ENCODE results near the gene C5. TPM values are rescaled to one million over a fixed set of nuclear protein-coding genes. Genes with fewer than 3 reads are reported as not detected.
A peak's percentile ranks its signal among the peaks of the same experiment; 100 is the strongest.

C5 gene
- total RNA-seq, 4 donors from 2014 or later: 2.0 to 14.9 (median 4.3) TPM

DNA sequence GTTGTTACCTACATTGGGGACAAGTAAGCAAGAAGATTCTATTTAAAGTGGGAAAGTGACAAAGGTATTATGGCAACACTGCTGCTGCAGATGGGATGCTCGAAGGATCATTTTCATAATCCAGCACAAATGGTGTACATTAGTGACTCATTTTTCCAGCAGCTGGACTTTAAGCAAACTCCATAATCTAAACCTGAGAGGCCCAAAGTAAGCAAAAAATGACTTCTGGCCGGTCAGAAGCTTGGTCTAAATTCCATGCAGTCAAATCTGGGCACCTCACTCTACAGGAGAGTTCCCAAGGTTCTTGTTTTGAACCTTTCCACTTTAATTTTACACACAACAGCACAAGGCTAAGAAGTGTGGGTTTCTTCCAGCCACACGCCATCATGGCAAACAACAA, 79.8 kb downstream of the C5 start:
- 76 to 79% methylated on average over 3 of the region's 3 CpGs for WGBS, 2 donors
- H3K4me3 ChIP-seq (ENCODE audit: low read depth, poor library complexity, severe bottlenecking): no peak overlapping the region
- no peak for TF ChIP-seq CTCF (IDR thresholded peaks at IDR 0.05)
- no peak for TF ChIP-seq POLR2A (IDR thresholded peaks at IDR 0.05)
- intact Hi-C loops (cut with DNase I; ENCODE audit: low total_unique reads): no loop called here
- DNase-seq (ENCODE audit: low spot score in 2 of 2): no peak

GRCh38 chr9:120966013-120966369, 84.1 kb downstream of the C5 start:
- intact Hi-C loops (cut with DNase I; ENCODE audit: low total_unique reads): no loop called here
- TF ChIP-seq CTCF (IDR thresholded peaks at IDR 0.05): no peak
- TF ChIP-seq POLR2A (IDR thresholded peaks at IDR 0.05): no peak
- no peak overlapping the region for H3K4me3 ChIP-seq (ENCODE audit: low read depth, poor library complexity, severe bottlenecking)
- DNase-seq (ENCODE audit: low spot score in 2 of 2): no peak
- 63 to 69% methylated on average over 3 of the region's 3 CpGs for WGBS, 2 donors

- peak in 1 of 2 donors; percentile 26 for DNase-seq (ENCODE audit: low spot score in 2 of 2)
- TF ChIP-seq CTCF (IDR thresholded peaks at IDR 0.05) (no peak), POLR2A (IDR thresholded peaks at IDR 0.05) (no peak)
- no peak overlapping the region for H3K4me3 ChIP-seq (ENCODE audit: low read depth, poor library complexity, severe bottlenecking)
- WGBS, 2 donors: 68 to 78% methylated on average over 4 of the region's 4 CpGs
- intact Hi-C loops (cut with DNase I; ENCODE audit: low total_unique reads): no loop called here
These were observed 84.6 kb downstream of the C5 start for GRCh38 chr9:120965344-120966012.

- 96% methylated on average over 3 of the region's 3 CpGs for WGBS, 2 donors
These were observed 88.1 kb downstream of the C5 start for GRCh38 chr9:120961936-120962335.

GRCh38 chr9:120960001-120960400, 90.1 kb downstream of the C5 start:
- TF ChIP-seq CTCF (IDR thresholded peaks at IDR 0.05): no peak
- TF ChIP-seq POLR2A (IDR thresholded peaks at IDR 0.05): no peak
- WGBS, 2 donors: 39 to 62% methylated on average over 1 of the region's 1 CpG
- intact Hi-C loops (cut with DNase I; ENCODE audit: low total_unique reads): no loop called here
- no peak for DNase-seq (ENCODE audit: low spot score in 2 of 2)
- no peak overlapping the region for H3K4me3 ChIP-seq (ENCODE audit: low read depth, poor library complexity, severe bottlenecking)

More at GRCh38 chr9:120961936-120962335, 88.1 kb downstream of the C5 start:
- TF ChIP-seq CTCF (IDR thresholded peaks at IDR 0.05) (no peak), POLR2A (IDR thresholded peaks at IDR 0.05) (no peak)
- intact Hi-C loops (cut with DNase I; ENCODE audit: low total_unique reads): no loop called here
- DNase-seq (ENCODE audit: low spot score in 2 of 2): no peak
- no peak overlapping the region for H3K4me3 ChIP-seq (ENCODE audit: low read depth, poor library complexity, severe bottlenecking)

DNA sequence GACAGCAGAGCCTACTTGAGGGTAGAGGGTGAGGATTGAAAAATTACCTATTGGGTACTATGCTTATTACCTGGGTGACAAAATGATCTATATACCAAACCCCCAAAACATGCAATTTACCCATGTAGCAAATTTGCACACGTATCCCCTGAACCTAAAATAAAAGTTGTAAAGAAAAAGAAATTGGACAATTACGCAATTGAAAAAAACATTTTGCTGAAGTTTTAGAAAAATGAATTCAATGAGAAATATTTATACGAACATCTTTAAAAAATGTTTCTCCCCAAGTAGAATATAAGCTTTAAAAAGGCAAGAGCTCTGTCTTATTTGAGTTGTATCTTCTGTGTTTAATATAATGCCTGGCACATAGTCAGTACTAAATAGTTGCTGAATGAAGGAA, 93.2 kb downstream of the C5 start:
- 76 to 97% methylated on average over 3 of the region's 3 CpGs for WGBS, 2 donors
- DNase-seq (ENCODE audit: low spot score in 2 of 2): no peak

More for the DNA sequence above, 93.2 kb downstream of the C5 start:
- no peak overlapping the region for H3K4me3 ChIP-seq (ENCODE audit: low read depth, poor library complexity, severe bottlenecking)
- intact Hi-C loops (cut with DNase I; ENCODE audit: low total_unique reads): no loop called here
- TF ChIP-seq POLR2A (IDR thresholded peaks at IDR 0.05) (no peak), CTCF (IDR thresholded peaks at IDR 0.05) (no peak)
